GM12878 (cell line): Measurements from ENCODE around the gene MR1. TPM values are rescaled to one million over a fixed set of nuclear protein-coding genes. Genes with fewer than 3 reads are reported as not detected.

Source experiments
- ATAC-seq: fragments of 200-7000 bp; cut with Tn5 transposase; 3 replicates; pipeline ENCODE4 v1.9.1; 2020; ENCODE audit warnings: mild to moderate bottlenecking, moderate library complexity
- BruUV-seq: library from RNA; stranded (reverse); fragments of 400-500 nt; replicated peaks from 2 replicates; lab custom pipeline; 2021; lab: Mats Ljungman, UMichigan
- CTCF ChIA-PET: fragments of 300-600 bp; sonication (Branson Sonifier 250); formaldehyde crosslinking; extraction: SDS; loops from one replicate; lab custom pipeline; 2021; ENCODE audit warnings: inconsistent platforms; lab: Yijun Ruan, JAX
- POLR2A ChIA-PET: fragments of 350-600 bp; formaldehyde crosslinking; extraction: SDS; loops from one replicate; lab custom pipeline; 2021; ENCODE audit warnings: inconsistent platforms; lab: Charles Lee
- RAD21 ChIA-PET: fragments of 300-600 bp; sonication (Branson Sonifier 250); formaldehyde crosslinking; loops from one replicate; lab custom pipeline; 2023; ENCODE audit warnings: antibody characterized with exemption; ENCODE audit not compliant: unreplicated experiment; lab: Charles Lee
- SMC1A ChIA-PET: fragments of 300-600 bp; sonication (Branson Sonifier 250); formaldehyde crosslinking; loops from one replicate; lab custom pipeline; 2023; ENCODE audit not compliant: unreplicated experiment, uncharacterized antibody; lab: Charles Lee
- DNase-seq: peaks from one replicate; pipeline ENCODE4 v3.0.0-alpha.2; 2011; ENCODE audit warnings: low read depth, low spot score
- FAIRE-seq: peaks from 3 replicates; lab custom pipeline; 2011; peaks lifted over from hg19 to GRCh38; lab: Jason Lieb, UNC
- H2AFZ ChIP-seq: 2 replicates; pipeline ENCODE4 v1.6.0; 2011; ENCODE audit warnings: low read depth, low read length, control low read depth; ENCODE audit not compliant: control insufficient read depth
- H3K27ac ChIP-seq: 2 replicates; pipeline ENCODE4 v1.5.1; 2011; ENCODE audit warnings: control low read depth; ENCODE audit not compliant: control insufficient read depth, insufficient read depth
- H3K27me3 ChIP-seq, 2 experiments: replicated peaks in 1 of 2; 2 replicates each; pipeline versions ENCODE4 v1.6.0 to v1.6.1; 2011; ENCODE audit warnings: low read length in 1 of 2; ENCODE audit not compliant: control insufficient read depth in 2 of 2, insufficient read depth in 2 of 2
- H3K36me3 ChIP-seq, 2 experiments: 2 replicates each; pipeline ENCODE4 v1.5.1; 2011; ENCODE audit warnings: low read length in 1 of 2; ENCODE audit not compliant: control insufficient read depth in 2 of 2, insufficient read depth in 2 of 2
- H3K4me1 ChIP-seq: 2 replicates; pipeline ENCODE4 v1.6.1; 2011; ENCODE audit warnings: mild to moderate bottlenecking, low read length, moderate library complexity, mixed read lengths; ENCODE audit not compliant: control insufficient read depth, insufficient read depth
- H3K4me2 ChIP-seq: 2 replicates; pipeline ENCODE4 v1.6.0; 2011; ENCODE audit warnings: control low read depth; ENCODE audit not compliant: control insufficient read depth, insufficient read depth
- H3K4me3 ChIP-seq: fragments of 200-600 bp; sonication (generic); 2 replicates; pipeline ENCODE4 v1.5.1; 2016
- H3K79me2 ChIP-seq: 2 replicates; pipeline ENCODE4 v1.6.0; 2011; ENCODE audit warnings: low read length; ENCODE audit not compliant: control insufficient read depth, insufficient read depth
- H3K9ac ChIP-seq: 2 replicates; pipeline ENCODE4 v1.8.0; 2011; ENCODE audit warnings: low read length, control low read depth, mixed read lengths; ENCODE audit not compliant: control insufficient read depth, insufficient read depth
- H3K9me3 ChIP-seq: replicated peaks from 3 replicates; pipeline ENCODE4 v1.5.1; 2011; ENCODE audit warnings: mild to moderate bottlenecking, low read length; ENCODE audit not compliant: control insufficient read depth, insufficient read depth
- H4K20me1 ChIP-seq: 2 replicates; pipeline ENCODE4 v1.6.0; 2011; ENCODE audit not compliant: control insufficient read depth, insufficient read depth
- ASH2L ChIP-seq: fragments of 300-600, 200-600 bp; sonication (generic); IDR thresholded peaks from 2 replicates; pipeline ENCODE4 v1.6.1; 2017; ENCODE audit warnings: low read depth, mild to moderate bottlenecking, borderline replicate concordance
- ATF7 ChIP-seq: fragments of 450-650 bp; IDR thresholded peaks from 2 replicates; pipeline ENCODE4 v1.6.1; 2016; ENCODE audit warnings: low read depth, mild to moderate bottlenecking
- CEBPB ChIP-seq, 2 experiments: fragments of 150-350 bp in 1 of 2; IDR thresholded peaks; 2 replicates each; pipeline ENCODE4 v1.6.1; 2012 to 2014; ENCODE audit warnings: low read depth in 2 of 2, low read length in 2 of 2, borderline replicate concordance in 1 of 2, inconsistent platforms in 1 of 2
- CHD1 ChIP-seq: IDR thresholded peaks from 2 replicates; pipeline ENCODE4 v1.6.1; 2012; ENCODE audit warnings: low read depth, low read length, improper control_type of control experiment
- EED ChIP-seq: sonication (generic); IDR thresholded peaks from 2 replicates; pipeline ENCODE4 v1.6.1; 2016; ENCODE audit warnings: antibody characterized with exemption, low read depth
- IKZF2 ChIP-seq, 2 experiments: fragments of 450-650 bp; IDR thresholded peaks; 2 replicates each; pipeline ENCODE4 v1.6.1; 2017; ENCODE audit warnings: mild to moderate bottlenecking in 2 of 2, moderate library complexity in 2 of 2
- MYC ChIP-seq: IDR thresholded peaks from 2 replicates; pipeline ENCODE4 v1.6.1; 2011; ENCODE audit warnings: mild to moderate bottlenecking, low read length, moderate library complexity, inconsistent platforms; ENCODE audit not compliant: insufficient read depth, insufficient replicate concordance, insufficient read length, severe bottlenecking
- RUNX3 ChIP-seq: IDR thresholded peaks from 2 replicates; pipeline ENCODE4 v1.6.1; 2012; ENCODE audit warnings: low read length, inconsistent platforms
- SMAD5 ChIP-seq: IDR thresholded peaks from 2 replicates; pipeline ENCODE4 v1.6.1; 2016; ENCODE audit warnings: antibody characterized with exemption, low read depth
- SREBF1 ChIP-seq: IDR thresholded peaks from 2 replicates; pipeline ENCODE4 v1.6.1; 2012; ENCODE audit warnings: mild to moderate bottlenecking, low read length
- STAT3 ChIP-seq: IDR thresholded peaks from 2 replicates; pipeline ENCODE4 v1.6.1; 2011; ENCODE audit warnings: low read depth, low read length, improper control_type of control experiment
- WRNIP1 ChIP-seq: IDR thresholded peaks from 2 replicates; pipeline ENCODE4 v1.6.1; 2011; ENCODE audit warnings: low read depth, low read length, improper control_type of control experiment, borderline replicate concordance
- WGBS: methylation state at CpG from one replicate; pipeline ENCODE4 v1.1.6; 2016; ENCODE audit warnings: low lambda C conversion rate; ENCODE audit not compliant: insufficient replicate concordance, insufficient coverage; ENCODE audit errors: missing lambda C conversion rate; 5-methylcytosine and 5-hydroxymethylcytosine counted together
- in situ Hi-C: fragments of 300-500 bp; cut with MboI; formaldehyde crosslinking; loops from 9 replicates; pipeline ENCODE4 v1.14.3; 2018; ENCODE audit warnings: mixed read lengths
- intact Hi-C: fragments of 100-400 bp; cut with micrococcal nuclease; formaldehyde crosslinking; loops from one replicate; pipeline ENCODE4 v1.14.2; 2022; ENCODE audit not compliant: unreplicated experiment
- polyA plus RNA-seq, 11 experiments: library from polyadenylated mRNA; depleted of rRNA in 4 of 11; unstranded in 6 of 11; stranded (reverse) in 5 of 11; fragments of >200 nt; fragmentation: Nextera tagmentation in 4 of 11; fragmentation: Illumina TruSeq in 1 of 11; extraction: Ambion mirVana in 4 of 11; extraction: Trizol in 1 of 11; gene quantifications; 1 replicate in 1 of 11; 2 replicates in 10 of 11; pipeline versions ENCODE4 v1.2.1 to v1.2.3, GENCODE V29; 2011 to 2016; ENCODE audit warnings: inconsistent platforms in 2 of 11, missing spikeins in 2 of 11, low read depth in 1 of 11
- total RNA-seq, 4 experiments: library from RNA; depleted of rRNA in 3 of 4; stranded (reverse); fragments of >200 nt in 3 of 4; fragmentation: Illumina TruSeq in 1 of 4; extraction: Trizol in 1 of 4; gene quantifications; 2 replicates each; pipeline versions ENCODE4 v1.2.1 to v1.2.3, GENCODE V29; 2013 to 2021
- TF ChIP-seq, protein P1 (sequence below): IDR thresholded peaks from 2 replicates; pipeline ENCODE4 v1.6.1; 2011; ENCODE audit warnings: low read depth, low read length, improper control_type of control experiment, borderline replicate concordance
- TF ChIP-seq, protein P2 (sequence below): fragments of 450-650 bp; IDR thresholded peaks from 2 replicates; pipeline ENCODE4 v1.6.1; 2018; ENCODE audit warnings: borderline replicate concordance, mild to moderate bottlenecking; ENCODE audit not compliant: partially characterized antibody
- TF ChIP-seq, protein P3 (sequence below): IDR thresholded peaks from 2 replicates; pipeline ENCODE4 v1.6.1; 2012; ENCODE audit warnings: low read depth, low read length, improper control_type of control experiment

The MR1 gene
- total and polyA plus RNA-seq, 10 of the 15 experiments (the other 5 are each of a cell fraction or from before 2014, with no cell fraction given), result 24.7 to 65.9 (median 30.9) TPM

DNA sequence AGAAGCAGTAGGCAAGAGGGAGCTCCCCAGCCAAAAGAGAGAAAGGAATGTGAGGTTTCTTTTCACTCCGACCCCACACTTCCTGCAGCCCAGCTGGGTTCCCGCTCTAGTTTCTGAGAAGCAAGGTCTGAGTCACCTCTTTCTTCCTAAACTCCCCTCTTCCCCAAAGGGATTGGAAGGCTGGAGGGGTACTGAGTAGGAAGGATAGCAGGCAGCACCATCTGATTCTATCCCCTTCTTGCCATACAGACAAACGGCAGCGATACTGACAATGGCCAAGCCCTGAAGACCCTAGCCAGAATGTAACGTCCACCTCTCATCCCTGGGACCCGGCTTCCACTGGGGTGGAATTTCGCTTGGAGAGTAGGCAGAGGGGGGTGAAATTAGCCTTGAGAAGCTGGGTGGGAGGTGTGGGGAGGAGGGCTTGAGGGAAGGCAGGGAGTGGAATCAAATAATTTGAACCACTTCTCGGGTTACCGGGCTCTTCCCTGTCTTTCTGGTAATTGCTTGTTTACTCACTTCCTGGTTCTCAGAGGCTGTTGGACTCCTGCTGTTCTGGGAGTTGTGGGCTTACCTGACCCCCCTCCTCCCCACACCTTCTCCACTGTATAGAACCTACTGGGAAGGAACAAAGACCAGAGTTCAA lies 67.9 kb downstream of the MR1 start:
- DNase-seq, result no peak
- Histone ChIP-seq H3K36me3 (no peaks in the 10 kb centered on the region), H3K4me3 (no peak overlapping the region), H3K27me3 (no peaks in the 10 kb centered on the region), H3K9me3 (no peaks in the 10 kb centered on the region), H3K79me2 (peaks cover 3% of the 10 kb centered on the region), H3K9ac (no peak overlapping the region), H3K4me2 (peak overlapping the region; percentile 38; the same call in 1 of the 2 replicates), H3K4me1 (peaks cover 81% of the 10 kb centered on the region), H4K20me1 (no peaks in the 10 kb centered on the region), H3K27ac (peak overlapping the region; percentile 43), H2AFZ (no peak overlapping the region)
- no TSS peak for BruUV-seq
- CTCF ChIA-PET, result interaction anchor here (2.5 to 38.4 kb wide), 3 partner anchors 10 to 64 kb away, joined by 10 to 1067 read pairs (median 18); no protein-coding TSS in a partner anchor
- 84% methylated on average over 9 of the region's 9 CpGs for WGBS
- SMC1A ChIA-PET, result interaction anchor here (0.6 to 39.2 kb wide), 3 partner anchors 9 to 65 kb away, joined by 3 to 1399 read pairs (median 123); no protein-coding TSS in a partner anchor
- intact Hi-C loops (no loop called here), in situ Hi-C loops (no loop called here)
- ATAC-seq, result no peak
- FAIRE-seq, result no peak
- RAD21 ChIA-PET, result interaction anchor here (0.6 to 26.9 kb wide), 4 partner anchors 11 to 61 kb away, joined by 3 to 966 read pairs (median 17); no protein-coding TSS in a partner anchor
- POLR2A ChIA-PET, result interaction anchor here (1.2 to 16.3 kb wide), 6 partner anchors 13 to 192 kb away, joined by 3 to 256 read pairs (median 20); partner anchors contain the start of gene IER5
- TF ChIP-seq CEBPB (IDR thresholded peaks at IDR 0.05; ENCODE audit: borderline replicate concordance in 1 of 2, low read depth in 2 of 2, low read length in 2 of 2) (no peak), SREBF1 (no peak), IKZF2 (IDR thresholded peaks at IDR 0.05) (0 out of 4 replicates have a peak, but pooled peaks of 1 of the 2 experiments have one; percentile 24), STAT3 (no peak), EED (peak; percentile 82), ATF7 (no peak), CHD1 (no peak), WRNIP1 (no peak), ASH2L (no peak), RUNX3 (peak; percentile 12; the same call in 1 of the 2 replicates), SMAD5 (no peak), MYC (no peak)
- TF ChIP-seq, protein P1, sequence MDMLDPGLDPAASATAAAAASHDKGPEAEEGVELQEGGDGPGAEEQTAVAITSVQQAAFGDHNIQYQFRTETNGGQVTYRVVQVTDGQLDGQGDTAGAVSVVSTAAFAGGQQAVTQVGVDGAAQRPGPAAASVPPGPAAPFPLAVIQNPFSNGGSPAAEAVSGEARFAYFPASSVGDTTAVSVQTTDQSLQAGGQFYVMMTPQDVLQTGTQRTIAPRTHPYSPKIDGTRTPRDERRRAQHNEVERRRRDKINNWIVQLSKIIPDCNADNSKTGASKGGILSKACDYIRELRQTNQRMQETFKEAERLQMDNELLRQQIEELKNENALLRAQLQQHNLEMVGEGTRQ, result no peak
- TF ChIP-seq, protein P2, sequence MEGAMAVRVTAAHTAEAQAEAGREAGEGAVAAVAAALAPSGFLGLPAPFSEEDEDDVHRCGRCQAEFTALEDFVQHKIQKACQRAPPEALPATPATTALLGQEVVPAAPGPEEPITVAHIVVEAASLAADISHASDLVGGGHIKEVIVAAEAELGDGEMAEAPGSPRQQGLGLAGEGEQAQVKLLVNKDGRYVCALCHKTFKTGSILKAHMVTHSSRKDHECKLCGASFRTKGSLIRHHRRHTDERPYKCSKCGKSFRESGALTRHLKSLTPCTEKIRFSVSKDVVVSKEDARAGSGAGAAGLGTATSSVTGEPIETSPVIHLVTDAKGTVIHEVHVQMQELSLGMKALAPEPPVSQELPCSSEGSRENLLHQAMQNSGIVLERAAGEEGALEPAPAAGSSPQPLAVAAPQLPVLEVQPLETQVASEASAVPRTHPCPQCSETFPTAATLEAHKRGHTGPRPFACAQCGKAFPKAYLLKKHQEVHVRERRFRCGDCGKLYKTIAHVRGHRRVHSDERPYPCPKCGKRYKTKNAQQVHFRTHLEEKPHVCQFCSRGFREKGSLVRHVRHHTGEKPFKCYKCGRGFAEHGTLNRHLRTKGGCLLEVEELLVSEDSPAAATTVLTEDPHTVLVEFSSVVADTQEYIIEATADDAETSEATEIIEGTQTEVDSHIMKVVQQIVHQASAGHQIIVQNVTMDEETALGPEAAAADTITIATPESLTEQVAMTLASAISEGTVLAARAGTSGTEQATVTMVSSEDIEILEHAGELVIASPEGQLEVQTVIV, result no peak
- TF ChIP-seq, protein P3, sequence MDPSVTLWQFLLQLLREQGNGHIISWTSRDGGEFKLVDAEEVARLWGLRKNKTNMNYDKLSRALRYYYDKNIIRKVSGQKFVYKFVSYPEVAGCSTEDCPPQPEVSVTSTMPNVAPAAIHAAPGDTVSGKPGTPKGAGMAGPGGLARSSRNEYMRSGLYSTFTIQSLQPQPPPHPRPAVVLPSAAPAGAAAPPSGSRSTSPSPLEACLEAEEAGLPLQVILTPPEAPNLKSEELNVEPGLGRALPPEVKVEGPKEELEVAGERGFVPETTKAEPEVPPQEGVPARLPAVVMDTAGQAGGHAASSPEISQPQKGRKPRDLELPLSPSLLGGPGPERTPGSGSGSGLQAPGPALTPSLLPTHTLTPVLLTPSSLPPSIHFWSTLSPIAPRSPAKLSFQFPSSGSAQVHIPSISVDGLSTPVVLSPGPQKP, result no peak
